ENCODE results near the gene TNIP1. TPM values are rescaled to one million over a fixed set of nuclear protein-coding genes. Genes with fewer than 3 reads are reported as not detected.

Gene TNIP1
- total and polyA plus RNA-seq, 8 donors: 45.1 to 136 (median 104) TPM

DNA sequence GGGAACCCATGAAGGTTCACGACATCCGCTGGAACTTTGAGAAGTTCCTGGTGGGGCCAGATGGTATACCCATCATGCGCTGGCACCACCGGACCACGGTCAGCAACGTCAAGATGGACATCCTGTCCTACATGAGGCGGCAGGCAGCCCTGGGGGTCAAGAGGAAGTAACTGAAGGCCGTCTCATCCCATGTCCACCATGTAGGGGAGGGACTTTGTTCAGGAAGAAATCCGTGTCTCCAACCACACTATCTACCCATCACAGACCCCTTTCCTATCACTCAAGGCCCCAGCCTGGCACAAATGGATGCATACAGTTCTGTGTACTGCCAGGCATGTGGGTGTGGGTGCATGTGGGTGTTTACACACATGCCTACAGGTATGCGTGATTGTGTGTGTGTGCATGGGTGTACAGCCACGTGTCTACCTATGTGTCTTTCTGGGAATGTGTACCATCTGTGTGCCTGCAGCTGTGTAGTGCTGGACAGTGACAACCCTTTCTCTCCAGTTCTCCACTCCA is 52.8 kb downstream of the TNIP1 start:
- TF ChIP-seq POLR2AphosphoS5 (IDR thresholded peaks at IDR 0.05): no peak
- TF ChIP-seq POLR2A (IDR thresholded peaks at IDR 0.05): no peak
- TF ChIP-seq EP300 (IDR thresholded peaks at IDR 0.05): no peak
- TF ChIP-seq, protein P1, sequence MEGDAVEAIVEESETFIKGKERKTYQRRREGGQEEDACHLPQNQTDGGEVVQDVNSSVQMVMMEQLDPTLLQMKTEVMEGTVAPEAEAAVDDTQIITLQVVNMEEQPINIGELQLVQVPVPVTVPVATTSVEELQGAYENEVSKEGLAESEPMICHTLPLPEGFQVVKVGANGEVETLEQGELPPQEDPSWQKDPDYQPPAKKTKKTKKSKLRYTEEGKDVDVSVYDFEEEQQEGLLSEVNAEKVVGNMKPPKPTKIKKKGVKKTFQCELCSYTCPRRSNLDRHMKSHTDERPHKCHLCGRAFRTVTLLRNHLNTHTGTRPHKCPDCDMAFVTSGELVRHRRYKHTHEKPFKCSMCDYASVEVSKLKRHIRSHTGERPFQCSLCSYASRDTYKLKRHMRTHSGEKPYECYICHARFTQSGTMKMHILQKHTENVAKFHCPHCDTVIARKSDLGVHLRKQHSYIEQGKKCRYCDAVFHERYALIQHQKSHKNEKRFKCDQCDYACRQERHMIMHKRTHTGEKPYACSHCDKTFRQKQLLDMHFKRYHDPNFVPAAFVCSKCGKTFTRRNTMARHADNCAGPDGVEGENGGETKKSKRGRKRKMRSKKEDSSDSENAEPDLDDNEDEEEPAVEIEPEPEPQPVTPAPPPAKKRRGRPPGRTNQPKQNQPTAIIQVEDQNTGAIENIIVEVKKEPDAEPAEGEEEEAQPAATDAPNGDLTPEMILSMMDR (IDR thresholded peaks at IDR 0.05): no peak
- intact Hi-C loops (cut with DNase I; ENCODE audit: low total_unique reads): no loop called here
- H3K36me3 ChIP-seq: peaks cover 59 to 94% (median 79%) of the 10 kb centered on the region in 4 donors
- H3K4me1 ChIP-seq: peaks cover 28 to 59% (median 47%) of the 10 kb centered on the region in 4 donors
- WGBS, 5 donors: 84 to 95% (median 94%) methylated on average over 6 to 11 of the region's 11 CpGs
- H3K27me3 ChIP-seq: no peaks in the 10 kb centered on the region
- H3K9me3 ChIP-seq: no peaks in the 10 kb centered on the region
- no peak for DNase-seq
- no peak overlapping the region for H3K4me3 ChIP-seq
- H3K27ac ChIP-seq: peak overlapping the region in 3 of 5 donors; percentile 57 to 88 (median 87)

DNA sequence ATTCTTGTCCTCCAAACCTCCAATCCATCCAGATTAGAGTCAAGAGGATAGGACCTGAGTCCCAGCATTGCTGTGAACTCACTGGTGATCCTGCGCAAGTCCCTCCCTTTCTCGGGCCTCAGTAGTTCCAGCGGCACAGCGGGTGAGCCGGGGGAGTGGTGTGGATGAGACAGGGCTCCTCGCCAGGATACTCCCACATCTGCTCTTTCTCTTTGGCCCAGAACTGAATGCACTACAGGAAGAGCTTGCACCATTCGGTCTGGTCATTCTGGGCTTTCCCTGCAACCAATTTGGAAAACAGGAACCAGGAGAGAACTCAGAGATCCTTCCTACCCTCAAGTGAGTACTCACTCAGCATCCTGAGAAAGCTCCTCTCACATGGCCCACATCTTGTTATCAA is 54.2 kb downstream of the TNIP1 start:
- Histone ChIP-seq H3K4me3 (peak overlapping the region in 2 of 4 donors; percentile 7 to 66), H3K27me3 (no peaks in the 10 kb centered on the region), H3K27ac (peak overlapping the region in 4 of 5 donors; percentile 57 to 88 (median 84)), H3K4me1 (peaks cover 28 to 73% (median 54%) of the 10 kb centered on the region in 4 donors), H3K9me3 (no peaks in the 10 kb centered on the region), H3K36me3 (peaks cover 51 to 88% (median 70%) of the 10 kb centered on the region in 4 donors)
- intact Hi-C loops (cut with DNase I; ENCODE audit: low total_unique reads): no loop called here
- WGBS, 5 donors: 60 to 83% (median 72%) methylated on average over 7 of the region's 7 CpGs
- TF ChIP-seq EP300 (IDR thresholded peaks at IDR 0.05): no peak
- TF ChIP-seq POLR2A (IDR thresholded peaks at IDR 0.05): no peak
- peak in 2 of 3 donors; percentile 6 to 16 for TF ChIP-seq POLR2AphosphoS5 (IDR thresholded peaks at IDR 0.05)
- no peak for DNase-seq

DNA sequence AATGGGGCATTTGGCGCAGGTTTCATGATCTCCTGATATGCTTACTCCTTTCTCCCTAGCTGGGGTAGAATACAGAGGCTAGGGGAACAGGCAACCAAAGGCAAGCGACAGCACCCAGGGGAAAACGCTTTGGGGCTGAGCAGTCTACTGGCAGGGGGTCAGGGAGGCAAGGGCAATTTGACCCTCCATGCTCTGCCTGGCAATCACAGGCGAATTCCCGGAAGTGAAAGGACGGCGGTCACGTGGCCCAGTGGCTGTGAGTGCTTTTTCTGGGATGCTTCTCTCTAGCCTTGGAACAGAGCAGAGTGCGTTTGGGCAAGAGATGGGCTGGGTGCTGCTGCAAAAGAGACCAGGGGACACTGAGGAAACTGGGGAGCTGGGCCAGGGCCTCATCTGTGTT is 54.7 kb downstream of the TNIP1 start:
- WGBS, 5 donors: 74 to 88% (median 84%) methylated on average over 9 of the region's 9 CpGs
- Histone ChIP-seq H3K36me3 (peaks cover 46 to 82% (median 64%) of the 10 kb centered on the region in 4 donors), H3K4me3 (peak overlapping the region in 2 of 4 donors; percentile 66 to 77), H3K4me1 (peaks cover 28 to 79% (median 59%) of the 10 kb centered on the region in 4 donors), H3K9me3 (no peaks in the 10 kb centered on the region), H3K27me3 (no peaks in the 10 kb centered on the region), H3K27ac (peak overlapping the region in 4 of 5 donors; percentile 57 to 88 (median 84))
- intact Hi-C loops (cut with DNase I; ENCODE audit: low total_unique reads): no loop called here
- no peak for TF ChIP-seq EP300 (IDR thresholded peaks at IDR 0.05)
- TF ChIP-seq POLR2AphosphoS5 (IDR thresholded peaks at IDR 0.05): no peak
- TF ChIP-seq, protein P1 (IDR thresholded peaks at IDR 0.05): no peak
- TF ChIP-seq POLR2A (IDR thresholded peaks at IDR 0.05): no peak
- DNase-seq: no peak

DNA sequence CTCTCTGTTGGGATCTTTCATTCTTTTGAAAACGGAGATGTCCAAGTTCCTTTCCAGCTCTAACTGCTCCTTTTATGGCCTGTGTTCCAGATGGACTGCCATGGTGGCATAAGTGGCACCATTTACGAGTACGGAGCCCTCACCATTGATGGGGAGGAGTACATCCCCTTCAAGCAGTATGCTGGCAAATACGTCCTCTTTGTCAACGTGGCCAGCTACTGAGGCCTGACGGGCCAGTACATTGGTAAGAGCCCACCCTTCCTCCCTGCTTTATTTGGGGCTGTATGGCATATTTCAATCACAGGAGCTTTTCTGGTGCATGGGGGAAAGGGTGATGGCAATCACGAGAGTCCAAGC is 55.6 kb downstream of the TNIP1 start:
- Histone ChIP-seq H3K9me3 (no peaks in the 10 kb centered on the region), H3K36me3 (peaks cover 42 to 73% (median 56%) of the 10 kb centered on the region in 4 donors), H3K27ac (peak overlapping the region in 4 of 5 donors; percentile 82 to 88 (median 86)), H3K4me3 (peak overlapping the region in 2 of 4 donors; percentile 66 to 77), H3K27me3 (no peaks in the 10 kb centered on the region), H3K4me1 (peaks cover 28 to 80% (median 65%) of the 10 kb centered on the region in 4 donors)
- TF ChIP-seq, protein P1 (IDR thresholded peaks at IDR 0.05): no peak
- no peak for TF ChIP-seq POLR2AphosphoS5 (IDR thresholded peaks at IDR 0.05)
- no peak for TF ChIP-seq EP300 (IDR thresholded peaks at IDR 0.05)
- TF ChIP-seq POLR2A (IDR thresholded peaks at IDR 0.05): no peak
- intact Hi-C loops (cut with DNase I; ENCODE audit: low total_unique reads): no loop called here
- DNase-seq: no peak
- WGBS, 5 donors: 94 to 96% (median 95%) methylated on average over 7 of the region's 7 CpGs

Measured in stomach (tissue), 9 donors.